Thoracic aorta (tissue), 2 donors: Measurements from ENCODE around the gene DGKD. TPM values are rescaled to one million over a fixed set of nuclear protein-coding genes. Genes with fewer than 3 reads are reported as not detected.
"Not testable (repeated sequence)": the region's sequence is repeated elsewhere in the genome, so short reads cannot be mapped to it uniquely, and the experiment has no call there.

Source experiments
- ATAC-seq: fragments of 150-250 bp; one replicate; pipeline ENCODE4 v1.8.0; 2017; ENCODE audit warnings: low read depth; ENCODE audit not compliant: insufficient number of reproducible peaks, low FRiP score
- DNase-seq: peaks from one replicate; pipeline ENCODE4 v3.0.0-alpha.2; 2020; ENCODE audit warnings: low spot score
- H3K27ac ChIP-seq, 2 donors: fragments of 200-600 bp; sonication (generic); 1 replicate in 1 of 2; 2 replicates in 1 of 2; pipeline ENCODE4 v1.5.1; 2016; ENCODE audit warnings: mild to moderate bottlenecking in 2 of 2, moderate library complexity in 2 of 2
- H3K27me3 ChIP-seq: fragments of 200-600 bp; sonication (generic); replicated peaks from 2 replicates; pipeline ENCODE4 v1.6.0; 2016; ENCODE audit warnings: mild to moderate bottlenecking; ENCODE audit not compliant: insufficient read depth
- H3K36me3 ChIP-seq: fragments of 200-600 bp; sonication (generic); one replicate; pipeline ENCODE4 v1.5.1; 2016
- H3K4me1 ChIP-seq, 2 donors: fragments of 200-600 bp; sonication (generic); 1 replicate in 1 of 2; 2 replicates in 1 of 2; pipeline versions ENCODE4 v1.5.1 to v1.6.0; 2016; ENCODE audit warnings: low read depth in 2 of 2, mild to moderate bottlenecking in 1 of 2; ENCODE audit not compliant: control insufficient read depth in 1 of 2
- H3K4me3 ChIP-seq: fragments of 200-600 bp; sonication (generic); 2 replicates; pipeline ENCODE4 v1.5.1; 2016; ENCODE audit warnings: mild to moderate bottlenecking
- H3K9me3 ChIP-seq: fragments of 200-600 bp; sonication (generic); 2 replicates; pipeline ENCODE4 v1.5.1; 2016
- CTCF ChIP-seq: fragments of 200-600 bp; sonication (generic); IDR thresholded peaks from one replicate; pipeline ENCODE4 v1.5.1; 2019; ENCODE audit warnings: antibody characterized with exemption
- total RNA-seq, 2 donors: library from RNA; depleted of rRNA; stranded (reverse); fragments of >200 nt; gene quantifications; one replicate each; pipeline versions ENCODE4 v1.1.0 to v1.2.3, GENCODE V29; 2016

DGKD gene
- total RNA-seq, 2 donors from 2014 or later, result 47.3 to 47.9 TPM

- Histone ChIP-seq H3K4me1 (no peaks in the 10 kb centered on the region), H3K27ac (no peak overlapping the region), H3K27me3 (no peaks in the 10 kb centered on the region), H3K9me3 (no peaks in the 10 kb centered on the region), H3K36me3 (no peaks in the 10 kb centered on the region), H3K4me3 (no peak overlapping the region)
- DNase-seq, result no peak
- ATAC-seq, result no peak
- no peak for TF ChIP-seq CTCF
These were observed 24.7 kb upstream of the DGKD start for GRCh38 chr2:233329489-233330135.

GRCh38 chr2:233331536-233331935, 22.8 kb upstream of the DGKD start:
- Histone ChIP-seq H3K9me3 (no peaks in the 10 kb centered on the region), H3K4me1 (no peaks in the 10 kb centered on the region), H3K4me3 (no peak overlapping the region), H3K27ac (peak overlapping the region in 1 of 2 donors; percentile 55), H3K36me3 (no peaks in the 10 kb centered on the region), H3K27me3 (no peaks in the 10 kb centered on the region)
- no peak for ATAC-seq
- TF ChIP-seq CTCF, result no peak
- no peak for DNase-seq

- H3K27me3 ChIP-seq, result no peaks in the 10 kb centered on the region
- no peaks in the 10 kb centered on the region for H3K9me3 ChIP-seq
- H3K36me3 ChIP-seq, result no peaks in the 10 kb centered on the region
- H3K27ac ChIP-seq, result peak overlapping the region in 1 of 2 donors; percentile 55
- H3K4me3 ChIP-seq, result no peak overlapping the region
- ATAC-seq, result no peak
- DNase-seq, result no peak
- no peaks in the 10 kb centered on the region for H3K4me1 ChIP-seq
- no peak for TF ChIP-seq CTCF
These were observed 22.2 kb upstream of the DGKD start for GRCh38 chr2:233332125-233332524.

- H3K4me3 ChIP-seq, result no peak overlapping the region
- no peak overlapping the region for H3K27ac ChIP-seq
- no peak for DNase-seq
- no peak for TF ChIP-seq CTCF
- H3K9me3 ChIP-seq, result no peaks in the 10 kb centered on the region
- H3K27me3 ChIP-seq, result no peaks in the 10 kb centered on the region
- no peaks in the 10 kb centered on the region for H3K4me1 ChIP-seq
- no peak for ATAC-seq
- no peaks in the 10 kb centered on the region for H3K36me3 ChIP-seq
These were observed 19.4 kb upstream of the DGKD start for GRCh38 chr2:233334915-233335314.

GRCh38 chr2:233336091-233336490, 18.2 kb upstream of the DGKD start:
- not testable (repeated sequence) for H3K27ac ChIP-seq, ATAC-seq, H3K4me1 ChIP-seq, H3K4me3 ChIP-seq, DNase-seq, H3K9me3 ChIP-seq, H3K36me3 ChIP-seq, H3K27me3 ChIP-seq

- no peaks in the 10 kb centered on the region for H3K9me3 ChIP-seq
- H3K4me3 ChIP-seq, result no peak overlapping the region
- H3K4me1 ChIP-seq, result no peaks in the 10 kb centered on the region
- H3K27me3 ChIP-seq, result no peaks in the 10 kb centered on the region
- ATAC-seq (no peak), DNase-seq (no peak)
- H3K27ac ChIP-seq, result no peak overlapping the region
- H3K36me3 ChIP-seq, result no peaks in the 10 kb centered on the region
- TF ChIP-seq CTCF, result no peak
These were observed 17.8 kb upstream of the DGKD start for GRCh38 chr2:233336541-233336940.
